HepG2 (cell line): ENCODE results near the gene OTX1. TPM values are rescaled to one million over a fixed set of nuclear protein-coding genes. Genes with fewer than 3 reads are reported as not detected.

Source experiments
- ASH2L ChIP-seq: fragments of 300-600, 200-600 bp; sonication (generic); IDR thresholded peaks from 2 replicates; pipeline ENCODE4 v1.7.0; 2017; ENCODE audit warnings: low read depth, mild to moderate bottlenecking, moderate library complexity, mixed read lengths, low read length; ENCODE audit not compliant: insufficient read length
- CENPT ChIP-seq: sonication (generic); formaldehyde crosslinking; IDR thresholded peaks from 2 replicates; pipeline ENCODE4 v1.8.0; 2022; ENCODE audit warnings: low read depth, mild to moderate bottlenecking, moderate library complexity, missing genetic modification reagents
- IRX3 ChIP-seq: sonication (generic); formaldehyde crosslinking; IDR thresholded peaks from 2 replicates; pipeline ENCODE4 v1.8.1; 2023; ENCODE audit warnings: mild to moderate bottlenecking, low read depth, missing genetic modification reagents, borderline replicate concordance
- KAT7 ChIP-seq: IDR thresholded peaks from 2 replicates; pipeline ENCODE4 v1.6.1; 2018; ENCODE audit warnings: borderline replicate concordance, missing compliant biosample characterization
- MTA1 ChIP-seq: sonication (generic); formaldehyde crosslinking; IDR thresholded peaks from 2 replicates; pipeline ENCODE4 v1.4.0; 2020; ENCODE audit warnings: missing genetic modification reagents, mild to moderate bottlenecking, borderline replicate concordance
- NFYC ChIP-seq: IDR thresholded peaks from 2 replicates; pipeline ENCODE4 v1.6.1; 2016; ENCODE audit warnings: missing genetic modification reagents, missing compliant biosample characterization
- NR3C1 ChIP-seq: sonication (generic); formaldehyde crosslinking; IDR thresholded peaks from 2 replicates; pipeline ENCODE4 v1.4.0; 2020; ENCODE audit warnings: missing genetic modification reagents
- NRL ChIP-seq: sonication (generic); formaldehyde crosslinking; IDR thresholded peaks from 2 replicates; pipeline ENCODE4 v1.5.0; 2020; ENCODE audit warnings: missing genetic modification reagents, mild to moderate bottlenecking, moderate library complexity, borderline replicate concordance
- ZNF180 ChIP-seq: sonication (generic); formaldehyde crosslinking; IDR thresholded peaks from 2 replicates; pipeline ENCODE4 v1.4.0; 2020; ENCODE audit warnings: low read depth, missing genetic modification reagents, borderline replicate concordance
- ZNF543 ChIP-seq: sonication (generic); formaldehyde crosslinking; IDR thresholded peaks from 2 replicates; pipeline ENCODE4 v1.4.0; 2020; ENCODE audit warnings: mild to moderate bottlenecking, missing genetic modification reagents
- ZNF607 ChIP-seq: sonication (generic); formaldehyde crosslinking; IDR thresholded peaks from 2 replicates; pipeline ENCODE4 v1.5.1; 2020; ENCODE audit warnings: missing genetic modification reagents, mild to moderate bottlenecking, borderline replicate concordance
- ZNF619 ChIP-seq: sonication (generic); formaldehyde crosslinking; IDR thresholded peaks from 2 replicates; pipeline ENCODE4 v1.4.0; 2020; ENCODE audit warnings: mild to moderate bottlenecking, missing genetic modification reagents
- ZNF660 ChIP-seq: sonication (generic); formaldehyde crosslinking; IDR thresholded peaks from 2 replicates; pipeline ENCODE4 v1.5.1; 2020; ENCODE audit warnings: mild to moderate bottlenecking, low read depth, missing genetic modification reagents, borderline replicate concordance
- ZNF747 ChIP-seq: sonication (generic); formaldehyde crosslinking; IDR thresholded peaks from 2 replicates; pipeline ENCODE4 v1.8.1; 2023; ENCODE audit warnings: missing genetic modification reagents, mild to moderate bottlenecking, borderline replicate concordance
- ZSCAN20 ChIP-seq: sonication (generic); formaldehyde crosslinking; IDR thresholded peaks from 2 replicates; pipeline ENCODE4 v1.4.0; 2020; ENCODE audit warnings: missing genetic modification reagents, mild to moderate bottlenecking, borderline replicate concordance
- polyA plus RNA-seq, 8 experiments: library from polyadenylated mRNA; depleted of rRNA in 3 of 8; stranded (reverse) in 7 of 8; unstranded in 1 of 8; fragments of >200 nt; fragmentation: Illumina TruSeq in 4 of 8; extraction: Trizol in 4 of 8; gene quantifications; 2 replicates each; pipeline versions ENCODE4 v1.2.1 to v1.2.3, GENCODE V29; 2011 to 2016; ENCODE audit warnings: low read depth in 4 of 8, missing spikeins in 1 of 8, mixed read lengths in 1 of 8; ENCODE audit not compliant: insufficient read depth in 1 of 8
- total RNA-seq, 5 experiments: library from RNA; depleted of rRNA; stranded (reverse); fragments of >200 nt; fragmentation: Illumina TruSeq; extraction: Trizol; gene quantifications; 2 replicates each; pipeline ENCODE4 v1.2.3, GENCODE V29; 2016; ENCODE audit warnings: low read depth in 1 of 5
- TF ChIP-seq, protein P1 (sequence below): sonication (generic); formaldehyde crosslinking; IDR thresholded peaks from 2 replicates; pipeline ENCODE4 v1.5.0; 2020; ENCODE audit warnings: mild to moderate bottlenecking, low read depth, missing genetic modification reagents, borderline replicate concordance
- TF ChIP-seq, protein P2 (sequence below): IDR thresholded peaks from 2 replicates; pipeline ENCODE4 v1.6.1; 2016; ENCODE audit warnings: missing genetic modification reagents, missing compliant biosample characterization
- TF ChIP-seq, protein P3 (sequence below): sonication (generic); formaldehyde crosslinking; IDR thresholded peaks from 2 replicates; pipeline ENCODE4 v1.4.0; 2020; ENCODE audit warnings: missing genetic modification reagents
- TF ChIP-seq, protein P4 (sequence below): IDR thresholded peaks from 2 replicates; pipeline ENCODE4 v1.6.1; 2016
- TF ChIP-seq, protein P5 (sequence below): sonication (generic); formaldehyde crosslinking; IDR thresholded peaks from 2 replicates; pipeline ENCODE4 v1.5.0; 2020; ENCODE audit warnings: mild to moderate bottlenecking, missing genetic modification reagents
- TF ChIP-seq, protein P6 (sequence below): sonication (generic); formaldehyde crosslinking; IDR thresholded peaks from 2 replicates; pipeline ENCODE4 v1.9.0; 2021; ENCODE audit warnings: missing genetic modification reagents, mild to moderate bottlenecking, borderline replicate concordance

The OTX1 gene
- total and polyA plus RNA-seq, 2 of the 13 experiments (the other 11 are each of a cell fraction or from before 2014, with no cell fraction given), result 1.0 to 5.0 TPM

DNA sequence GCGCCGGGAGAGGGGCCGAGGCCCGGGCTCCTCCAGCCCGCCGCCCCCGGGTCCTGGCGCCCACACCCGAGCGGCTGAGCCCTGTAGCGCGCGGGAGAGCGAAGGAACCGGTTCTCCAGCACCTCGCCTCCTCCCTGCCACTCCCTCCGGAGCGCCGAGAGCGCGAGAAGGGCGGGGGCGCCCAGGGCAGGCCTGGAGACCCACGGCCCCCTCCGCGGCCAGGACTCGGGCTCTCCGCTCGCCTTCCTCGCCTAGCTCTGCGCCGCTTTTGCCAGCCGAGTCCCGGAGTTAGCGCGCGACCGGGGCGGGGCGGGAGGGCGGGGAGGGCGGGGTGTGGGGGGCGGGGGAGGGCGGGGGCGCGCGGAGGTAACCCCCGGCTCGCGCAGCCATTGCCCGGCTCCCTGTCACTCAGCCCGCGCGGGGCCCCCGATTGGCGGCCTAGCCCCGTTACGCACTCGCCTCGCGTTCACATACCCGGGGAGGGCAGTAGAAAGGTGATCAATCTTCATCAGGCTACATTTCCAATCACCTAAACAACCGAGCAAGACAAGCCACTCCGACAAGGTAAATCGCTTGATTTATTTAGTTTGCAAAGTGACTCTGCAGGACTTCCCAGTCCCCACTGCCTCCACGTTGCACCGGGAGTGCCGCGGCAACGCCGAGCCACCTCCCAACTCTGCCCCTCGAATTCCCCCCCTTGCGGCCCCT, at the start of gene OTX1 (continued):
- TF ChIP-seq NR3C1 (no peak), ASH2L (peak; percentile 92), MTA1 (CRISPR knock-in tag) (no peak), ZSCAN20 (CRISPR knock-in tag) (peak; percentile 80; the same call in 1 of the 2 replicates), ZNF180 (CRISPR knock-in tag) (no peak), KAT7 (CRISPR knock-in tag) (peak; percentile 52; the same call in 1 of the 2 replicates), IRX3 (CRISPR knock-in tag) (no peak), ZNF607 (CRISPR knock-in tag) (no peak; the same call in 1 of the 2 replicates), NFYC (CRISPR knock-in tag) (peak; percentile 88), ZNF619 (CRISPR knock-in tag) (0 out of 2 replicates have a peak, but pooled peaks have one; percentile 26), ZNF747 (CRISPR knock-in tag) (no peak; the same call in 1 of the 2 replicates), ZNF660 (CRISPR knock-in tag) (no peak), ZNF543 (no peak), NRL (CRISPR knock-in tag) (no peak; the same call in 1 of the 2 replicates), CENPT (CRISPR knock-in tag) (0 out of 2 replicates have a peak, but pooled peaks have one; percentile 16)
- TF ChIP-seq, protein P1, sequence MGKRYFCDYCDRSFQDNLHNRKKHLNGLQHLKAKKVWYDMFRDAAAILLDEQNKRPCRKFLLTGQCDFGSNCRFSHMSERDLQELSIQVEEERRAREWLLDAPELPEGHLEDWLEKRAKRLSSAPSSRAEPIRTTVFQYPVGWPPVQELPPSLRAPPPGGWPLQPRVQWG (CRISPR knock-in tag), result no peak
- TF ChIP-seq, protein P2, sequence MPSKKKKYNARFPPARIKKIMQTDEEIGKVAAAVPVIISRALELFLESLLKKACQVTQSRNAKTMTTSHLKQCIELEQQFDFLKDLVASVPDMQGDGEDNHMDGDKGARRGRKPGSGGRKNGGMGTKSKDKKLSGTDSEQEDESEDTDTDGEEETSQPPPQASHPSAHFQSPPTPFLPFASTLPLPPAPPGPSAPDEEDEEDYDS (CRISPR knock-in tag), result peak; percentile 90
- TF ChIP-seq, protein P3, sequence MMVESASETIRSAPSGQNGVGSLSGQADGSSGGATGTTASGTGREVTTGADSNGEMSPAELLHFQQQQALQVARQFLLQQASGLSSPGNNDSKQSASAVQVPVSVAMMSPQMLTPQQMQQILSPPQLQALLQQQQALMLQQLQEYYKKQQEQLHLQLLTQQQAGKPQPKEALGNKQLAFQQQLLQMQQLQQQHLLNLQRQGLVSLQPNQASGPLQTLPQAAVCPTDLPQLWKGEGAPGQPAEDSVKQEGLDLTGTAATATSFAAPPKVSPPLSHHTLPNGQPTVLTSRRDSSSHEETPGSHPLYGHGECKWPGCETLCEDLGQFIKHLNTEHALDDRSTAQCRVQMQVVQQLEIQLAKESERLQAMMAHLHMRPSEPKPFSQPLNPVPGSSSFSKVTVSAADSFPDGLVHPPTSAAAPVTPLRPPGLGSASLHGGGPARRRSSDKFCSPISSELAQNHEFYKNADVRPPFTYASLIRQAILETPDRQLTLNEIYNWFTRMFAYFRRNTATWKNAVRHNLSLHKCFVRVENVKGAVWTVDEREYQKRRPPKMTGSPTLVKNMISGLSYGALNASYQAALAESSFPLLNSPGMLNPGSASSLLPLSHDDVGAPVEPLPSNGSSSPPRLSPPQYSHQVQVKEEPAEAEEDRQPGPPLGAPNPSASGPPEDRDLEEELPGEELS (CRISPR knock-in tag), result peak; percentile 14; the same call in 1 of the 2 replicates
- TF ChIP-seq, protein P4, sequence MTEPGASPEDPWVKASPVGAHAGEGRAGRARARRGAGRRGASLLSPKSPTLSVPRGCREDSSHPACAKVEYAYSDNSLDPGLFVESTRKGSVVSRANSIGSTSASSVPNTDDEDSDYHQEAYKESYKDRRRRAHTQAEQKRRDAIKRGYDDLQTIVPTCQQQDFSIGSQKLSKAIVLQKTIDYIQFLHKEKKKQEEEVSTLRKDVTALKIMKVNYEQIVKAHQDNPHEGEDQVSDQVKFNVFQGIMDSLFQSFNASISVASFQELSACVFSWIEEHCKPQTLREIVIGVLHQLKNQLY, result peak; percentile 27; the same call in 1 of the 2 replicates
- TF ChIP-seq, protein P5, sequence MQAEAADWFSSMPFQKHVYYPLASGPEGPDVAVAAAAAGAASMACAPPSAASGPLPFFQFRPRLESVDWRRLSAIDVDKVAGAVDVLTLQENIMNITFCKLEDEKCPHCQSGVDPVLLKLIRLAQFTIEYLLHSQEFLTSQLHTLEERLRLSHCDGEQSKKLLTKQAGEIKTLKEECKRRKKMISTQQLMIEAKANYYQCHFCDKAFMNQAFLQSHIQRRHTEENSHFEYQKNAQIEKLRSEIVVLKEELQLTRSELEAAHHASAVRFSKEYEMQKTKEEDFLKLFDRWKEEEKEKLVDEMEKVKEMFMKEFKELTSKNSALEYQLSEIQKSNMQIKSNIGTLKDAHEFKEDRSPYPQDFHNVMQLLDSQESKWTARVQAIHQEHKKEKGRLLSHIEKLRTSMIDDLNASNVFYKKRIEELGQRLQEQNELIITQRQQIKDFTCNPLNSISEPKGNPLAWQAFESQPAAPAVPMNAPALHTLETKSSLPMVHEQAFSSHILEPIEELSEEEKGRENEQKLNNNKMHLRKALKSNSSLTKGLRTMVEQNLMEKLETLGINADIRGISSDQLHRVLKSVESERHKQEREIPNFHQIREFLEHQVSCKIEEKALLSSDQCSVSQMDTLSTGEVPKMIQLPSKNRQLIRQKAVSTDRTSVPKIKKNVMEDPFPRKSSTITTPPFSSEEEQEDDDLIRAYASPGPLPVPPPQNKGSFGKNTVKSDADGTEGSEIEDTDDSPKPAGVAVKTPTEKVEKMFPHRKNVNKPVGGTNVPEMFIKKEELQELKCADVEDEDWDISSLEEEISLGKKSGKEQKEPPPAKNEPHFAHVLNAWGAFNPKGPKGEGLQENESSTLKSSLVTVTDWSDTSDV (CRISPR knock-in tag), result peak; percentile 9; the same call in 1 of the 2 replicates
- TF ChIP-seq, protein P6, sequence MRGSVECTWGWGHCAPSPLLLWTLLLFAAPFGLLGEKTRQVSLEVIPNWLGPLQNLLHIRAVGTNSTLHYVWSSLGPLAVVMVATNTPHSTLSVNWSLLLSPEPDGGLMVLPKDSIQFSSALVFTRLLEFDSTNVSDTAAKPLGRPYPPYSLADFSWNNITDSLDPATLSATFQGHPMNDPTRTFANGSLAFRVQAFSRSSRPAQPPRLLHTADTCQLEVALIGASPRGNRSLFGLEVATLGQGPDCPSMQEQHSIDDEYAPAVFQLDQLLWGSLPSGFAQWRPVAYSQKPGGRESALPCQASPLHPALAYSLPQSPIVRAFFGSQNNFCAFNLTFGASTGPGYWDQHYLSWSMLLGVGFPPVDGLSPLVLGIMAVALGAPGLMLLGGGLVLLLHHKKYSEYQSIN (CRISPR knock-in tag), result no peak
